Measurements from ENCODE around the gene CDH12. TPM values are rescaled to one million over a fixed set of nuclear protein-coding genes. Genes with fewer than 3 reads are reported as not detected.
"Not testable (repeated sequence)": the region's sequence is repeated elsewhere in the genome, so short reads cannot be mapped to it uniquely, and the experiment has no call there.

Gene CDH12
- total RNA-seq, 1 donor, result under 0.01 TPM

DNA sequence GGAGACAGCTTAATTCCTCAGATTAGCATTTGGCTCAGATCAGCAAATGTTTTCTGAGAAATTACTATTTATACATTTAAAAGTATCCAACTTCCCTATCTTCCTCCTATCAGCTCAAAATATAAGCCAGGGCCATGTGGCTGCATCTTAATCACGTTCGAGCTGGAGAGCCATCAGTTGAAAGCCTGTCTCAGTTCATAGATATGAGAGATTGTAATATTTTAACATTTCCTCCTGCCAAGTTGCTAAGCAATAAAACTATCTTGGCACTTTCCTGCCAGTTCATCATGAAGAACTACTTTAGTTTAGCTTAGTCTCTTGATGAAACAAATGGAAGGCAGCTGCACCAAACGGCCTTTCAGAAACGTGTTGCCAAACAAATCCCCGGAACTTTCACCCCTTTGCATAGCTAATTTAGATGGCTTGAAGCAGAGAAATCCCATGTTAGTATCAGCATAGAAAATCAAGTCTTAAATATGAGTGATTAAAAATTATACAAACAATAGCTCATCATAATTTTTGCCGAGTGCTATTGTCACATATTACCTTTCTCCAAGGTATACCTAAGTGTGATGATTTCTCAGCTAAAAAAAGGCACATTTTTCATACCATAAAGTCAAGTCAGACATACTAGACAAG, 713.4 kb downstream of the CDH12 start:
- H3K9me3 ChIP-seq (ENCODE audit: low read depth, low read length); H3K4me1 ChIP-seq (ENCODE audit: insufficient read depth, low read length); H3K27me3 ChIP-seq (ENCODE audit: insufficient read depth, low read length); H3K4me3 ChIP-seq (ENCODE audit: low read length): not testable (repeated sequence)

DNA sequence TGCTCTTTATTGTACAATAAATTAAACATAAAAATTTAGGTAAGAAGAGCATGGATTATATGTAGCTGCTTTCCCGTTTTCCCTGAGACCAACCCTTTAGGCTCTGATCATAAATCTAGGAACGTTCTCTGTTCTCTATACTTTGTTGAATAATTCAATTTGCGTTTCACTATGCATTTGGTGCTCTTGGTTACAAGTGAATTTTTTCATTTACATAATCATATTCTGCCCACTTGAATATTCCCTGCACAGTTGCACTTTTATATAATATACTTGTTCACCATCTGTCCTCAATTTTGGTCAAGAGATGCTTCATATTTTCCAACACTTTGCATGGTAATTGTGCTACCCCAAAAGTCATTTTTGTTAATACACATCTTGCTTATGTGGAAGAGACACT, 741.8 kb downstream of the CDH12 start:
- no peaks in the 10 kb centered on the region for H3K9me3 ChIP-seq (ENCODE audit: low read depth, low read length)
- no peaks in the 10 kb centered on the region for H3K4me1 ChIP-seq (ENCODE audit: insufficient read depth, low read length)
- H3K4me3 ChIP-seq (ENCODE audit: low read length), result no peak overlapping the region
- H3K27me3 ChIP-seq (ENCODE audit: insufficient read depth, low read length), result no peaks in the 10 kb centered on the region

DNA sequence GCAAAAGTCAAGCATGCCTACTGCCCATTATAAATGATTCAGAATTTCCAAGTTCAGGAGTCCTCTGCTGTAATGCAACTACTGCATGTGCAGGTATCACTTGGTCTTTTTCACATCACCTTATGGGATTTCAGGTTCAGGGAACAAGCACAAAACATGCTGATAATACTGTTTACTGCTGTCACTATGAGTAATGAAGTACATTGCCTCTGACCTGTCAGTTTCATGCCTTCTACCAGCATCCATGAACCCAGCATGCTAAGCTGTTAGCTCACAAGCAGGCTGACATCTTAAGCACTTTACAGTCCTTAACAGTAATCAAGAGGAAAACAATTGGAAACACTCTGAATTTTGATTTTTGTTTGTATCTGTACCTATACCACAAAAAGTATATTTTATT, 743.8 kb downstream of the CDH12 start:
- Histone ChIP-seq H3K27me3 (ENCODE audit: insufficient read depth, low read length) (no peaks in the 10 kb centered on the region), H3K4me3 (ENCODE audit: low read length) (no peak overlapping the region), H3K9me3 (ENCODE audit: low read depth, low read length) (no peaks in the 10 kb centered on the region), H3K4me1 (ENCODE audit: insufficient read depth, low read length) (no peaks in the 10 kb centered on the region)

DNA sequence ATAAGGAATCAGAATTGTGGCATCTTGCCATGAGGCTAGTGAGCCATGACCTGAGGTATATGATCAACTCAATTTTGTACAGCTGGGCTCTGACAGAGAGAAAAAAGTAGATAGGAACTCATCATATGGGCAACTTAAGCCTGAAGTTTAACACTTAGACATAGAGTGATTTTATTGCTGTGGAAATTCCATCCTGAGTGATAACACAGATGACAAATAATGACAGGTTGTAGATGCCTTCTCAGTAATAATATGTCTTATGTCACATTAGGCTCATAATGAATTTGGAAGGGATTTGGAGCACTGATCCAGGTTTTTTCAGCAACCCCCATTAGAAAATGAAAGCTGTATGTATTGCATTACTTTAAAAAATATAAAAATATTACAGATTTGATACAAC, 744.6 kb downstream of the CDH12 start:
- H3K4me3 ChIP-seq (ENCODE audit: low read length), result no peak overlapping the region
- no peaks in the 10 kb centered on the region for H3K27me3 ChIP-seq (ENCODE audit: insufficient read depth, low read length)
- H3K9me3 ChIP-seq (ENCODE audit: low read depth, low read length), result no peaks in the 10 kb centered on the region
- no peaks in the 10 kb centered on the region for H3K4me1 ChIP-seq (ENCODE audit: insufficient read depth, low read length)

DNA sequence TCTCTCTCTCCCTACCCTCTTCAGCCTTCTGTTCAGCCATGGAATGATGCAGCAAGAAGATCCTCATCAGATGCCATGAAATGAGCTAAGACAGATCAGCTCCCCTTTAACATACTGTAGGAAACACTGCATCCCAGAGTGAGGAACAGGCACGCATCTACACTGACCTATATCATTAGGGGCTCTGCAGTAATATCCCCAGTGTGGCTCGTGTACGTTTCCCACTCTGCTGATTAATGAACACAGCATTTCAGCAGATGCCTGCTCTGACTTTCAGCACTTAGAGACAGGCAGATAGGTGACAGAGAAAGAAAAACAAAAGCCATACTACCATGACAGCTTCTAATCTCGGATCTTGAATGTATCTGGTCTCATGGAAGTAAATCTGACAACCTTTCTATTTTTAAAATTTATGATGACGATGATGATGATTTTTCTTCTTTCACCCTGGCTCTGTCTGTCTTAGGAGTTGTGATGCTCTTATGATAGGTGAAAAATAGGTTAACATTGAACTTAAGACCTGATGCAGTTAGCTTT, 750.3 kb downstream of the CDH12 start:
- Histone ChIP-seq H3K9me3 (ENCODE audit: low read depth, low read length) (no peaks in the 10 kb centered on the region), H3K27me3 (ENCODE audit: insufficient read depth, low read length) (no peaks in the 10 kb centered on the region), H3K4me3 (ENCODE audit: low read length) (no peak overlapping the region), H3K4me1 (ENCODE audit: insufficient read depth, low read length) (no peaks in the 10 kb centered on the region)

DNA sequence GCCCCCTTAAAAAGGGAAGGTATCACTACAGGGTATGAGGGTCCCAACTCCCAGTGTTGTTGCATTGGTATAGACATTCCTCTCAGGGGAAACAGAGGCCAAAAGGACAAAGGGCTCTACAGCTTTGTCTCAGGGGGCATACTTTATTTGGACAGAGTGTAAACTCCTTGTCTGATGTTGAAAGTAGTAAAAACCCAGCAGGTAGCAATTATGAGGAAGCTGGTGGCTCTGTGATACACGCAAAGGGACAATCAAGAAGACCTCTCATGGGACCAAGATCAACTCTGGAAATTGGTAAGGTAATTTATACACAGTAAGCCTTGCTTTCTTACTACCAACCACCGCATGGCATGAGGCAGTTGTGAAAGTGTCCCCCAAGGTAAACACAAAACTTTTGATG, 764.6 kb downstream of the CDH12 start:
- Histone ChIP-seq H3K27me3 (ENCODE audit: insufficient read depth, low read length) (no peaks in the 10 kb centered on the region), H3K4me3 (ENCODE audit: low read length) (no peak overlapping the region), H3K9me3 (ENCODE audit: low read depth, low read length) (no peaks in the 10 kb centered on the region), H3K4me1 (ENCODE audit: insufficient read depth, low read length) (no peaks in the 10 kb centered on the region)

DNA sequence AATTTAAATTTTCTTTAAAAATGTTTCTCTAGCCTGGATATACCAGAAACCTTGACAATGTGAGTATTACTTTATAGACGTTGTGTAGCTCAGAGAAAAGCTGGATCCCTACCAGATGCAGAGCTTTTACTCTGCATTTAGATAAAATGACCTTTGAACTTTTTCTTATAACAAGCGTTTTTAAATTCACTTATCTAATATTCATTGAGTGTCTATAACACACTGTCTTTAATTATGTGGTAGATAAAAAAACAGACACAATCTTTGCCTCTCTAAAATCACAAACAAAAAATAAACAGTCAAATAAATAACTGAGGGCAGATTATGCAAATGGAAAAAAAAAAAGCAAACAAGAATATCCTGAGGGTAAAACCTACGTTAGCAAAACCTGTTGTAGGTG, 773.6 kb downstream of the CDH12 start:
- H3K4me1 ChIP-seq (ENCODE audit: insufficient read depth, low read length), result no peaks in the 10 kb centered on the region
- H3K9me3 ChIP-seq (ENCODE audit: low read depth, low read length), result no peaks in the 10 kb centered on the region
- no peak overlapping the region for H3K4me3 ChIP-seq (ENCODE audit: low read length)
- H3K27me3 ChIP-seq (ENCODE audit: insufficient read depth, low read length), result no peaks in the 10 kb centered on the region

DNA sequence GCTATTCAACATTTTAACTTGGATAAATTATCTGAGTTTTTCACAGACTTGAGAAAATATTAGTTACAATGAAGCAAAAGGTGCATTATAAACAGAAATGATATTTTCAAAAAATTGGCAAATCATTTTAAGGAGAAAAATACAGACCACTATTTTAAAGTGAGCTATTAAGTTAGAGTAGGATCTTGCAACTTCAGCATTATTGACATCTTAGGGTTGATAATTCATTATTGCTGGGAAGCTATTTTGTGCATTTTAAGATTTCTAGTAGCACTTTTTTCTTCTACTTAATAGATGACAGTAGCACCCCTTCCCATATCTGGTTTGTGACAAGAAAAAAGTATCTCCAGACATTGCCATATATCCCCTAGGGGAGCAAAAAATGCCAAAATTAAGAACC, 774.1 kb downstream of the CDH12 start:
- H3K4me3 ChIP-seq (ENCODE audit: low read length), result no peak overlapping the region
- H3K9me3 ChIP-seq (ENCODE audit: low read depth, low read length), result no peaks in the 10 kb centered on the region
- H3K27me3 ChIP-seq (ENCODE audit: insufficient read depth, low read length), result no peaks in the 10 kb centered on the region
- no peaks in the 10 kb centered on the region for H3K4me1 ChIP-seq (ENCODE audit: insufficient read depth, low read length)

DNA sequence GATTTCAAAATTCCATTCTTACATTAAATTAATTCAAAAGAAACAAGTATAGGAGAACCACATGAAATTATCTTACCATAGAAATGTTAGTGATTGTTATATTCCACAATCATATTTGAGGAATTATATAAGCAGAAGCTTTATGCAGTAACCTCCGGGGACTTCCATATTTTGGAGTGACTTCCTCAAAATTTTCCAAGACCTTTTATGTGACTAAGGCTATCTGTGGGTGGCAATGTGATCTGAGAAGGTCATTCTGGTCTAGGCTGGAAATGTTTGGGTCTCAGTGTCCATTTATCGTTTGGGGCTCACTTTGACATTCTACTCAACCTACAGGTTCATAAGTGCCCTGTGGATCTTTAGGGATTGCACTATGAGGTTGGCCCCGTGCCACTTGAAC, 776.6 kb downstream of the CDH12 start:
- no peaks in the 10 kb centered on the region for H3K9me3 ChIP-seq (ENCODE audit: low read depth, low read length)
- no peaks in the 10 kb centered on the region for H3K27me3 ChIP-seq (ENCODE audit: insufficient read depth, low read length)
- no peaks in the 10 kb centered on the region for H3K4me1 ChIP-seq (ENCODE audit: insufficient read depth, low read length)
- no peak overlapping the region for H3K4me3 ChIP-seq (ENCODE audit: low read length)

DNA sequence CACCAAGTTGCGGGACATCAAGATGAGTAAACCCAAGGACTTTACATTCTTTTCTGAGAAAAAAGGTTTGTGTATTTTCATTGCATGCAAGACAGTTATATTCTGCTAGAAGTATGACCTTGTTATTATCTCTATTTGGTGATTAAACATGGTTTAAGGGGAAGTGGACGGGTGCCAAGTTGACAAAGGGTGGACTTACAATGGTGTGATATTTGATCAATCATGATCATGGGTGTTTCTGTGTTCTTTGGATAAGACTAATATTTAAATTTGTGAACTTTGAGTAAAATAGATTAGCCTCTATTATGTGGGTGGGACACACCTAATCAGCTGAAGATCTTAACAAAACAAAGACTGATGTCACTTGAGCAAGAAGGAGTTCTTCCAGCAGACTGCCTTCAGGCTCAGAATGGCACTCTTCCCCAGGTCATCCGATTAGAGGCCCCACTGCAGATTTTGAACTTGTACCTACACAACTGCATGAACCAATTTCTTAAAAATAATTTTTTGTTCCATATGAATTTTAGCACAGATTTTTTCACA, 782.9 kb downstream of the CDH12 start:
- no peaks in the 10 kb centered on the region for H3K4me1 ChIP-seq (ENCODE audit: insufficient read depth, low read length)
- no peak overlapping the region for H3K4me3 ChIP-seq (ENCODE audit: low read length)
- no peaks in the 10 kb centered on the region for H3K9me3 ChIP-seq (ENCODE audit: low read depth, low read length)
- no peaks in the 10 kb centered on the region for H3K27me3 ChIP-seq (ENCODE audit: insufficient read depth, low read length)

DNA sequence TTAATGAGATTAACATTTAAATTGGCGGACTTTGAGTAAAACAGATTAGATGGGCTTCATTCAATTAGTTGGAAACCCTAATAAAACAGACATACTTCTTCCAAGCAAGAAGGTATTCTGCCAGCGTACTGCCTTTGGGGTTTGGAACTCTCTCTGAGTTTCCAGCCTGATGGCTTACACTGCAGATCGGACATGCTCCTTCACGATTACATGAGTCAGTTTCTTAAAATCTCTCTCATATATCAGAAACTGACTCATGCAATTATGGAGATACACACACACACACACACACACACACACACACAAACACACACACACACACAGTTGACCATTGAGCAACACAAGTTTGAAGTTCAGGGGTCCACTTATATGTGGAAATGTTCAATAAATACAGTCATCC, 789.4 kb downstream of the CDH12 start:
- no peaks in the 10 kb centered on the region for H3K27me3 ChIP-seq (ENCODE audit: insufficient read depth, low read length)
- no peaks in the 10 kb centered on the region for H3K9me3 ChIP-seq (ENCODE audit: low read depth, low read length)
- no peaks in the 10 kb centered on the region for H3K4me1 ChIP-seq (ENCODE audit: insufficient read depth, low read length)
- no peak overlapping the region for H3K4me3 ChIP-seq (ENCODE audit: low read length)

DNA sequence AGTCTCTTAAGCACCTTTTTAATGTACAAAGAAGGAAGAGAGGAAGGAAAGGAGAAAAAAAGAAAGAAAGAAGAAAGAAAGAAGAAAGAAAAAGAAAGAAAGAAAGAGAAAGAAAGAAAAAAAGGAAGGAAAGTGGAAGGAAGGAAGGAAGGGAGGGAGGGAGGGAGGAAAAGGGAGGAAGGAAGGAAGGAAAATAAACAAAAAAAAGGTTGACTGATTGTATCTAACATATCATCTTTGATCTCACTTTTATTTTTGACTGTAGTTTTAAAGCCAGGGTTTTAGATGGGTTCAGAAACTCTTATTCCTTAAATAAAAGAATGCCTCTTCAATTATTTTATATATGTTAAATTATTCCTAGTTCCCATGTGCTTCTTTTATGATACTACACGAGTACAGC, 794.5 kb downstream of the CDH12 start:
- Histone ChIP-seq H3K9me3 (ENCODE audit: low read depth, low read length) (no peaks in the 10 kb centered on the region), H3K4me1 (ENCODE audit: insufficient read depth, low read length) (no peaks in the 10 kb centered on the region)

DNA sequence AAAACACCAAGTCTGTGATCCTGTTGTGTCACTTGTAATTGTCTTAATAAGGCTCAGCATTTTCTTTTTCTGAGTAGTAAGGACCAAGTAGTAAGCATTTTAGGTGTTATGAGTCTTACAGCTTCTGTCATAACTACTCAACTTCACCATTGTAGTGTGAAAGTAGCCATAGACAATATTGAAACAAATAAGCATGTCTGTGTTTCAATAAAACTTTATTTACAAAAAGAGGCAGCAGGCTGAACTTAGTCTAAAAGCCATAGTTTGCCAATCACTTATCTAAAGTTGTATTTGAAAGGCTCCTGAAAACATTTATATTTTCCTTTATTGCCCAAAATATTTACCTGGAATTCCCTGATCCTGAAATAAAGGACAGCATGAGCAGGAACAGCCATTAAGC, 796.1 kb downstream of the CDH12 start:
- Histone ChIP-seq H3K4me1 (ENCODE audit: insufficient read depth, low read length) (no peaks in the 10 kb centered on the region), H3K9me3 (ENCODE audit: low read depth, low read length) (no peaks in the 10 kb centered on the region), H3K4me3 (ENCODE audit: low read length) (no peak overlapping the region), H3K27me3 (ENCODE audit: insufficient read depth, low read length) (no peaks in the 10 kb centered on the region)

More for the DNA sequence above, 794.5 kb downstream of the CDH12 start:
- no peak overlapping the region for H3K4me3 ChIP-seq (ENCODE audit: low read length)
- H3K27me3 ChIP-seq (ENCODE audit: insufficient read depth, low read length), result no peaks in the 10 kb centered on the region

DNA sequence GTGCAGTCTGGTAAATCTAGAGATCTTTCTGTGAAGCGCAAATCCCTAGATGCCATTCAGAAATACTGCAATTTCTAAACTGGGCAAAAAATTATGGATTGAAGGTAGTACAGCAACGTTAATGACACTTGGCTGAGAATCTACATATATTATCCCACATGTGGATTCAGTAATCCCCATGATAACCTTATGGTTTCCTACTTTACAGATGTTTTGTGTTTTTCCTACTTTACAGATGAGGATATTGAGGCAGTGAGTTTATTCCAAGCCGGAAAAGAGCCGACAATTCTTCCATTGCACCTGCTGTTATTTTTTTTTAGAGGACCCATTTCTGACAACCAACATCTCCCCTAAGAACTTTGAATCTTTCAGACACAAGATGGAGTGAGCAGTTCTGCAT, 796.5 kb downstream of the CDH12 start:
- Histone ChIP-seq H3K4me3 (ENCODE audit: low read length) (no peak overlapping the region), H3K4me1 (ENCODE audit: insufficient read depth, low read length) (no peaks in the 10 kb centered on the region), H3K9me3 (ENCODE audit: low read depth, low read length) (no peaks in the 10 kb centered on the region), H3K27me3 (ENCODE audit: insufficient read depth, low read length) (no peaks in the 10 kb centered on the region)

DNA sequence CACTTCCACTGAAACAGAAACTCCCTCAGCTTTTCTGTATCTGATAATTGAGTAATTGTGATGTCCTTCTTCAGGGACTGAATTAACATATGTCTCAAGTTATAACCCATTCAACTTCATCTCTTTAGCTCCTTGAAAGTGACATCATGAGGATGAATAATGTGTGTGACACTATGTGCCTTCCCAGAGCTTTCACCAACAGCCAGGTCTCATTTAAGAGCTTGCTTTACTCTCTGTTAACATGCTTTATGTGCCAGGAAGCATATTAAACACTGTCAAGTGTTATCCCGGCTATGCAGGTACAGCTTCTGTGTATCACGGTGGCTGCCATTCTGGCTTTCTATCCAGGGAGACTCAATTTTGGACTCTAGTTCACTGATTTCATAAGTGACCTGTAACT, 799.9 kb downstream of the CDH12 start:
- H3K9me3 ChIP-seq (ENCODE audit: low read depth, low read length), result no peaks in the 10 kb centered on the region
- H3K4me3 ChIP-seq (ENCODE audit: low read length), result no peak overlapping the region
- H3K27me3 ChIP-seq (ENCODE audit: insufficient read depth, low read length), result no peaks in the 10 kb centered on the region
- H3K4me1 ChIP-seq (ENCODE audit: insufficient read depth, low read length), result no peaks in the 10 kb centered on the region

DNA sequence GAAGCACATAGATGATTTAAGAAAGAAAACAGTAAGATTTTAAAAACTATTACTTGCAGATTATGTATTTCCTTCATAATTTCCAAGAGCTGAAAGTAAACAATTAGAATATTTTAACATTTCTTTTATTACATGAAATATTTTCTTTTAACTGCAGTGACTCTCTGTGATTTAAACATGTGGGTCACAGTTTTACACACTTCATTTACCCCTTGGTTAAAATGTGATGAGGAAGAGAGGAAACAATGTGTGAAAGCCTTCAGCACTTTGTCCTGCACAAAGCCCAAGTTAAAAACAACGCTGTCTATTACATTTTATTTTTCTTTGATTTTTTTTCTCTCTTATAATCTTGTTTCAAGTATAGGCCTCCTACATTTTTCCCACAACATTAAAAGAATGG, 801.3 kb downstream of the CDH12 start:
- Histone ChIP-seq H3K4me3 (ENCODE audit: low read length) (no peak overlapping the region), H3K27me3 (ENCODE audit: insufficient read depth, low read length) (no peaks in the 10 kb centered on the region), H3K4me1 (ENCODE audit: insufficient read depth, low read length) (no peaks in the 10 kb centered on the region), H3K9me3 (ENCODE audit: low read depth, low read length) (peaks cover 1% of the 10 kb centered on the region)
